Stimulated activated CD4-positive, alpha-beta T cell treated with anti-CD3 and anti-CD28 coated beads, Interleukin-2, amount 100 ng/mL, for 48 hours (primary cell): Measurements from ENCODE around the gene MORN5.
A peak's percentile ranks its signal among the peaks of the same experiment; 100 is the strongest.
"Not testable (repeated sequence)": the region's sequence is repeated elsewhere in the genome, so short reads cannot be mapped to it uniquely, and the experiment has no call there.

ENCODE experiments used
- DNase-seq, 2 donors: peaks; one replicate each; pipeline ENCODE4 v3.0.0-alpha.2; 2020

MORN5 gene

DNA sequence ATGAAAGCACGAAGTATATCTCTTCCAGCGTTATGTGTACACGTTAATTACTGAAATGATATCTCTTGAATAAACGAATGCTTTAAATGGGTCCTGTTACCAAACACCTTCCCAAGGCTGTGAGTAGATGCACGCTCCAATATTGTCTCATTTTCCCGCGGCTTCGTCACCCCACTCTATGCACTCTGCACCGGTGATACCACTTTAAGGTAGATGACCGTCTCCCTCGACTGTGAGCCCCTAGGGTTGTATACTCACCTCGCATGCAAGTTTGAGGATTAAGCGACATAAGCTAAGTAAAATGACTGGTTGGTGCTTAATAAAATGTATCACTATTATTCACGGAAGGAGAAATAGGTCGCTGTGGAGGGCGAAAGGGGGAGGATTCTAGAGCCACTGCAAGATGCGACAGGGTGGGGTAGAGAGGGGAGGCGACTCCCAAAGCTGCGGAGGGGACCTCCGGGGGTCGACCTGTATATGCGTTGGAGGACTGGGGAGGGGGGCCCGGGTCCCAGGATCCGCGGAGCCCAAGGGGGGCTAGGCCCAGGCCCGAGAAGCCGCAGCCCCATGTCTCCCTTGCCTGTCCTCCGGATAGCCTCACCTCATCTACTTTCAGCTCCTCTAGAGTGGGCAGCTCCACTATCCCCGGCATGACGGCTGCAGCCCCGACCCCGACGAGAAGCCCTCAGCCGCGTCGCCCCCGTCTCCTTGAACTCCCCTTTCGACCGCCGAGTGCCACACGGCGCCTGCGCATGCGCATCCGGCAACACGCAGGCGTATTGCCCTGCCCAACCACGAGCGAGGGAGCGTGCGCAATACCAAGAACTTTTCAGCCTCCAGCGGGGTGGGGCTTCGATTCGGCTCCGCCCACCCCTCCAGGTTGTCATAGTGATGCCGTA is at the start of gene MORN5, which contains the start of gene NDUFA8:
Gene MORN5, plus strand, starts transcription at position 883 of the 899 bp plus-strand sequence. CDS start 65 bp downstream, outside the sequence.
Gene NDUFA8, minus strand, starts transcription at position 754 of the 899 bp plus-strand sequence. Its CDS starts 102 bp downstream, at position 652.
- peak; percentile 94 to 95 for DNase-seq

DNA sequence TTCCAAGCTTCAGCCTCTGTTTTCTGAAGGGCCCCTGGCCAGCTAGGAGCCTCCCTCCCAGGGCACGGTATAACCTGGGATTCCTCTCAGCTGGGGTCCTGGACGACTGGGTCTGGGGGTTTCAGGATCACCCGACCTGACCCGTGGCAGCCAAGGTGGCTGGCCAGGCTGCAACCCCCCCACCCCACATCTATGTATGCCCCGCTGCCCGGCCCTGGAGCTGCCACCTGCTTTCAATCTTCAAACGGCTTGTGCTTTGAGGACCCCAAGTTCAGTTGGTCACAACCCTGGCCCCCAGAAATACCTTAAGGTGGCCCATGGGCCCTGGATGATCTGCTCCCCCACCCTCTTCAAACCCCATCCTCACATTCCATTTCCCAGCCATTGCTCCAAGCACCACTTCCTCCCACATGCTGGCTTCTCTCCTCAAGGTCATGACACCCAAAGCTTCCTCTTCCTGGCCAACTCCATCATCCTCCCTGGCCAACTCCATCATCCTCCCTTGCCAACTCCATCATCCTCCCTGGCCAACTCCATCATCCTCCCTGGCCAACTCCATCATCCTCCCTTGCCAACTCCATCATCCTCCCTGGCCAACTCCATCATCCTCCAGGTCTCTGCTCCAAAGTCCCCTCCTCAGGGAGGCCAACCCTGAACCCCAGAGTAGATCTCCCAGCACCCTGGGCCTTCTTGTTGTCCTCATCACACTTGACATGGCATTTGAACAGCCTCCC is 49.4 kb upstream of the MORN5 start:
- no peak for DNase-seq

DNA sequence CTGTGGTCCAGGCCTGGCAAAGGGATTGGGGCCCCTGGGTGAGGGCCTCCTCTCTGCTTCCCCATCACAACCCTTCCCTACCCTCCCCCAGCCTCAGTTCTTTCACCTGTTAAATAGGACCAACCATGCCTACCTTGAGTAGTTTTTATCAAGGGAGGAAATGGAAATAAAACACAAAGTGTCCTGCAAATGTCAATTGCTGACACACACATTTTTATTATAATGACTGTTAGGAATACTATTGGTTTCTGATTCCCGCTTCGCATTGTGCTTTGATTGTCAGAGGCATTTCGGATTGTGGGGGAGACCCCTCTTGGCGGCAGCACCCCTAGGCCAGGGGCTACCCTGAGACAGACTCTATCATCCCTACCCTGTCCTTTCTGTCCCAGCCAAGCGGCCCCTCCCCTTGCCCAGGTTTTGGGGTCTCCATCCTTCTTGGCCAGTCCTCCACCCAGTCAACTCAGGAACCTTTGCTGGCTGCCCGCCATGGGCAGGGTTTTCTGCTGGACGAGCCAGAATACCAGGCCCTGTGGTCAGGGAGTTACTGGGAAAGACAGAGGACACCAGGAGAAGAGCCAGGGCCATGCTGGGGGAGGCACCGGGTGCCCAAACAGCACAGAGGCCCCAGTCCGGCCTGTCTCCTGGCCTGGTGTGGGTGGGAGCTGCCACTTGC is 48.2 kb upstream of the MORN5 start:
- DNase-seq, result no peak

DNA sequence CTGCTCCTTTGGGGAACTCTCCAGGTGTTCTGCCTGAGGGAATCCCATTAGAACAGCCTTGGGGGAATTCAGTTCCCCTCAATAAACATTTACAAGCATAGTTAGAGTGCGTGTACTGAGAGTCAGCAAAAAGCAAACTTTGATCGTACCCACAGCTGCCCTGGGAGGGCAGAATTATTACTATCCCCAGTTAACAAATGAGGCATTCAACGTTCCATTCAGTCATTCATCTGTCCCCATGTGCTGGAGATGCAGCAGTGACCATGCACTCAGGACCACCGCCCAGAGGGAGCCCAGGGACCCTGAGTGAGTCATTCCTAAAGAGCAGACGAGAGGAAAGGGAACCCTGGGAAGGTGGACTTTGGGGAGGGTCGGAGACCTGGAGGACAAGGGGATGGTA is 47.5 kb upstream of the MORN5 start:
- no peak for DNase-seq

DNA sequence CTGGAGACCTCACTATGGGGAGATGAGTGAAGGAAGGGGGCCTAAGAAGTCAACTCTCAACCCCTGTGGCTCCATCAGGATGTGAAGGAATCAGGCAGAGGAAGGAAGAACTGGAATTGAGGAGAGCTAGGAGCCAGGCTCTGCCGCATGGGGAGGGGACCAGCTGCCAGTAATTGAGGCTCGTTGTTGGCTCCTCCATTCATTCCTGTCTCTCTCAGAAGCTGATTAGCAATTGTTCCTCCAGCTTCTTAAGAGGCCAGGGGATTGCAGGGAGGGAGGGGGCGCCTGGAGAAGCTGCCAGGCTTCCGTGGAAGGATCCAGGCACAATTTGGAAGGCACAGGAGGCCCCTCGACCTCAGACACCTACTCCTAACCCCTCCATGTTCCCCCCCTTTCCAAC is 46.1 kb upstream of the MORN5 start:
- DNase-seq, result no peak

DNA sequence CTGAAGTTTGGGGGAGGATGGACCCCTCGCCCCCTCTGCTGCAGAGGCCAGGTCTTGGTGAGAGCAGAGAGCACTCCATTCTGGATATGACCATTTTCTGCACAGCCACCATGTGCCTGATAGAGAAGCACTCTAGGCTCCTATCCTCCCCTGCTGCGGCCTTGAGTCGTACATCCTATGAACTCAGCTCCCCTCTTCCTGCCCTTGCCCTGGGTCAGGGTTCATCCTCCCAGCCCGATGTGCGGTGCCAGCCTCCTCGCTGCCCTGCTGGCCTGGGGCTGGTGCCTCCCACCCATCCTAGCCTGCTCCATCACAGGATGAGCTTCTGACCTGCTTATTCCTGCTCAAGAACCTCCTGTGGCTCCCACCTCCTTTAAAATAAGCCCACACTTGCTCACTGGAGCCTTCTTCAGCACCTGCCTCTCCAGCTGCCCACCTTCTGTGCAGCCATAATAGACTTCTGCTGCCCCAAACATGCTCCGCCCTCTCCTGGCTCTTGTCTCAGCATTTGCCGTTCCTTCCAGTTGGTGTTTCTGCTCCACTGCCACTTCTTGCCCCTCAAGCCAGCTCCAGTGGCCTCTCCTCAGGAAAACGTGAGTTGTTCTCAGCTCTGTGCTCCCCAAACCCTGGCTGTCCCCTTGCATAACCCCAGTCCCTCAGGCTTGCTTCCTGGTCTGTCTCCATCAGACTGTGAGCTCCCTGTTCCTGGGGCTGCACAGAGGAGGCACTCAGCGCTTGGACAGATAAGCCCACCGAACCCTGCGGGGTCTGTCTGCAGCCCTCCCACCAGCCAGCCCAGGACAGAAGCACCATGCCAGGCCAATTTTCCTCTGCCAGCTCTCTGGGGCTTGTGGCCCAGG is 44.3 kb upstream of the MORN5 start:
- no peak for DNase-seq

DNA sequence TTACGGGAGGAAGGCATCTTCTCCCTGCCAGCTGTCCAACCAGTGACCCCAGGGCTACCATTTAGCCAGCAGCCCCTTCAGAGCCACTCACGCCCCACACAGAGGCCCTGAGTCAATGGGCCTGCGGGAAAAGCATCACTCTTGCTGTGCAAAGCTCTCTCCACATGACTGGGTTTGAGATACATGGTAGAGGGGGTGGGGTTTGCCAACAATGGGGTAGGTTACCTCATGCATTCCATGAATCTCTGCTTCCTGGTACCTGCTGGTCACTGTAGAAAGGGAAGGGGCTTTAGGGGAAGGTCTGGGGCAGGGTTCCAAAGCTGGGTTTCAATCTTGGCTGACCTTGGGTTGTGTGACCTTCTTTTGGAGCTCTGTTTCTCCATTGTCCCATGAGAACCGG is 43.7 kb upstream of the MORN5 start:
- no peak for DNase-seq

DNA sequence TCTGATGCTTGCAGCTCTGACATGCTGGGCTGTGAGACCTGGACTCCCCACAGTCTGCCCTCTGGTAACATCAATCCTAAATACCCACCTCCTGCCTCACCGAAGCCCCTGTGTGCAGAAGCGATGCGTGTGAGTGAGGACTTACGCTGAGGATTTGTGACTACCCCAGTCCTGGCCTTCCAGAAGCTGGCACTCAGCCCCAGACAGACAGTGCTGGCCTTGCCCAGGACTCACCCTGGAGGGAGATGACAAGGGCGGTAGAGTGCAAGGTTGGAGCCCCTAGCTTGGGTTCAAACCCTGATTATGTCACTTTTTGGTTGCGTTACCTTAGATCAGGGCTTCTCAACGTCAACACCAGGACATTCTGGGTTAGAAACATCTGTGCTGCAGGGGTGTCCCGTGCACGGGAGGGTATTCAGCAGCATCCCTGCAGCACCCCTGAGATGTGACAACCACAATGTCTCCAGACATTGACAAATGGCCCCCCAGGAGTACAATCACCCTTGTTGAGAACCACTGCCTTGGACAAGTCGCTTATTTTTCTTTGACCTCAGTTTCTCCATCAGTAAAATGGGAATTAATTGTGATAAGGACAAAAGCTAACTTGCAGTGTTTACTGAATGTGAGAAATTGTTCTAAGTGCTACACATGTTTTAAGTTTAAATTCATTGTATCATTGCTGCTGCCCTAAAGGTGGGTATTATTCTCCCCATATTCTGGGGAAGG is 43.1 kb upstream of the MORN5 start:
- no peak for DNase-seq

DNA sequence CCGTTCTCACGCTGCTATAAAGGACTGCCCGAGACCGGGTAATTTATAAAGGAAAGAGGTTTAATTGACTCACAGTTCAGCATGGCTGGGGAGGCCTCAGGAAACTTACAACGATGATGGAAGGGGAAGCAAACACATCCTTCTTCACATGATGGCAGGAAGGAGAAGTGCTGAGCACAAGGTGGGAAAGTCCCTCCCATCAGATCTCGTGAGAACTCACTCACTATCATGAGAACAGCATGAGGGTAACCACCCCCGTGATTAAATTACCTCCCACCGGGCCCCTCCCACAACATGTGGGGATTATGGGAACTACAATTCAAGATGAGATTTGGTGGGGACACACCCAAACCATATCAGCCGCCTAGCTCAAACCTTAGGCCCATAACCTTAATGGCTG is 42.5 kb upstream of the MORN5 start:
- not testable (repeated sequence) for DNase-seq

DNA sequence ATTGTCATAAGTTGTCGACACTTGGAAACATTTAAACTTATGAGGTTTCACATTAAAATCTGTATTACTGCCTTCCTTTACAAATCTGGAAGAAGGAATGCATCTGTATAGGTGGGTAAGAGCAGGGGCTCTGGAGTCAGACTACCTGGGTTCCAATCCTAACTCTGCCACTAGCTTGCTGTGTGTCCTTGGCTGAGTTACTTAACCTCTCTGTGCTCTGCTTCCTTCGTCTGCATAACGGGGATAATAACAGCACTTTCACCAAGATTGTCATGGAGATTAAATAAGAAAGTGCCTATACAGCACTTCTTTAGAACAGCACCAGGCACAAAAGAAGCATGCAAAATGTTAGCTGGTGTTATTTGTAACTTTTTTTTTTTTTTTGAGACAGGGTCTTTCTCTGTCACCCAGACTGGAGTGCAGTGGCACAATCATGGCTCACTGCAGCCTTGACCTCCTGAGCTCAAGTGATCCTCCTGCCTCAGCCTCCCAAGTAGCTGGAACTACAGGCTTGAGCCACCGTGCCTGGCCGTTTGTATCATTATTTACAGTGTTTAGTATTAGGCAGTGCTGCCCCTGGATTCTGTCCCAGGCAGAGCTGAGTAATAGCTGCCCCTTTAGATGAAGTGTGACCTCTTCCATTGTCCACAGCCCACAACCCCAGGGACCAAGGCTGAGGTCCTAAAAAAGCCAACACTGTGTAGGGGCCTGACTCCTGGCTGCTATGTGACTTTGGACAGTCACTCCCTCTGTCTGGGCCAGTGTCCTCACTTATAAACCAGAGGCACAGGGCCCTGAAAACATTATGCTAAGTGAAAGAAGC is 41.2 kb upstream of the MORN5 start:
- DNase-seq, result no peak

DNA sequence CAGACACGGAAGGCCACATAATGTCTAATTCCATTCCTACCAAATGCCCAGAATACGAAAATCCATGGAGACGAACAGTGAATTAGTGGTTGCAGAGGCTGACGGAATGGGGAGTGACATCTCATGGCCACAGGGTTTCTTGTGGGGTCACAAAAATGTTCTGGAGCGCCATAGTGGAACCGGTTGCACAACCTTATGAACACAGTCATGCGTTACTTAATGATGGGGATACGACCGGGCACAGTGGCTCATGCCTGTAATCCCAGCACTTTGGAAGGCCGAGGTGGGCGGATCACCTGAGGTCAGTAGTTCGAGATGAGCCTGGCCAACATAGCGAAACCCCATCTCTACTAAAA is 40.6 kb upstream of the MORN5 start:
- DNase-seq, result no peak

DNA sequence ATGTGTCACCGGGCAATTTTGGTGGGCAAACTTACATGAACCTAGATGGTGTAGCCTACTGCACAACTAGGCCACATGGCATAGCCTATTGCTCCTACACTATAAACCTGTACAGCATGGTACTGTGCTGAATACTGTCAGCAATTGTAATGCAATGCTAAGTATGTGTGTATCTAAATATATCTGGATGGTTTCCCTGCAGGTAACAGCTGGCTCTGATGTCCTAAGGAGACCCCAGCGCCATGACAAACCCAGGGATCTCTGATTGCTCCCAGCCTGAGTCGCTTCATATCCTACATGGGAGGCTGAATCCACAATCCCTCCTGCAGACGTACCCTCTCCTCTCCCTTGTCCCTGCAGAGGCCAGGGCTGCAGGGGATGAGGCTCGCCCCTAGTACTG is 40.0 kb upstream of the MORN5 start:
- no peak for DNase-seq

DNA sequence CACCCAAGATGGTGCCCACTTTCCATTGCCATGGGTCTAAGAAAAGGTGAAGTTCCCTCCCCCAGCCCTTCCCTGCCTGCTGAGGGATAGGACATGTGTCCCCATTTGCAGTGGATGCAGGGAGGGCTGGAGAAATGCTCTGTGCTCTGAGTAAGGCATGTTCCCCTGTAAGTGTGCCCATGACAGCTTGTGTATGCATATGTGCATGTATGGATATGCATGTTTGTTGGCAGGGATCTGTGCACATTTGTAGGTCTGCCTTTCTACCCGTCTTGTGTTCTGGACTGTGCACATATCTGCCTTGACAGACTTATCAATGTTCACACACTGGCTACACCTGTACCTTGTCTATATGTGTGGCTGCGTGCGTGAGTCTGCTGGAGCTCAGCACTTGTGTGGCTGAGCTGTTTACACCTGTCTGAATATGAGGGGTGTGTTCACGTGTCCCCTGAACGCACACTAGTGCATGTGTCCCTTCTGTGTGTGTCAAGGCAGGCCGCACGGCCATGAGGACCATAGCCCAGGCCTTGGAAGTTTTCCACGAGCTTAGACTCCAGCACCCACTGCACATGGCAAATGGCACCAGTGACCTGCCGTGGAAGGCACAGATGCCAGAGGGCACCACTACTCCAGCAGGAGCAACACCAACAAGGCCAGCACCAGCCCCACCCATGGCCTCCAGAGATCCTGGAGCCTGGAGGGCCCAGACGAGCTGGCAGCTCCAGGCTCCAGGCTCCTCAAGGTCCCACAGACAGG is 39.2 kb upstream of the MORN5 start:
- DNase-seq, result no peak

DNA sequence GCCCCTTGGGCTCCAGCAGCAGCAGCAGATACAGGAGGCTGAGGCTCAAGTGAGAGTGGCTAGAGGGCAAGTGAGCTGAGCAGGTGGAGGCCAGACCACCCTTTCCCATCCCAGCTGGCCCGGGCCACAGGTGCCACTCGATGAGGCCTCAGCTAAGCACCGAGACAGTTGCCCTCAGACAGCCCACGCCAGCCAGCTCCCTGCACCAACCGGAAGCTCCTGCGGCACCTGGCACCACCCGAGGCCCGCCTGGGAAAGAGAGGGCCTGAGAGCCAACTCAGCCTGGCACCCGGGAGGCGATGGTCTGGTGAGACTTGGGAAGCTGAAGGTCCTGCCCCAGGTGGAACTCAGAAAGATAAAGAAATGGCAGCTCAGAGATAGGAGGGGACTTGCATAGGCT is 38.3 kb upstream of the MORN5 start:
- no peak for DNase-seq

DNA sequence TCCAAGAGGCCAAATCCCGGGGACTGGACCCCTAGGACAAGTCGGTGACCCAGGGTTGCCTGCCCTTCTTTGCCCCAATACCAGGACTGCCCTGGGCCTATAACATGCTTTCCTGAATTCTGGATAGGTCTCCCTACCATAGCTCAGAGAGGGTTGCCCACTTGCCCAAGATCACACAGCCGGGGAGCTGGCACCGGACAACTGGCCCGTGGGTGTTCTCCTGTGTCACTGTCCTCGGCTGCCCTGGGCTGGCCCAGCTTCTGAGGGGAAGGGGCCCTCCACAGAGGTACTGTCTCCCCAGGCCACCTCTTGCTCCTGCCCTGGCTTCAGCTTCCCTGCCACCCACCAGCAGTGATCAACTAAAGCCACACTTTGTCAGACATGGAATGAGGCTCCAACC is 37.8 kb upstream of the MORN5 start:
- DNase-seq, result no peak

DNA sequence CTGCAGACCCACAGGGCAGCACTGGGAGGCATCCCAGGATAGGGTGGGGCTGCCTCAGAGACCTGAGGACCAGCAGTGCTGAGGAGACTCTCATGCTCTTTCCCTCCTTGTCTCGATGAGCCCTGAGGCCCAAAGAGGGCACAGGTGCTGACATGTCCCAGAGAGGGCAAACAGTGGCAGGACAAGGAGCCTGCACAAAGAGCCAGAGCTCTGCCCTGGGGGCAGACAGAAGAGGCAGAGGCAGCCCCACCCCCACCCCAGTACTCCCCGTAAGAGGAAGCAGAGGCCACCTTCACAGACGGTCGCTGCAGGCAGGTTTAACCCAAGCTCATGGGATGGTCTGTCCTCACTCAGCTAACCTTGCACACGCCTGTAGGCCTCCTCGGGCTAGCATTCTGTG is 37.2 kb upstream of the MORN5 start:
- no peak for DNase-seq

DNA sequence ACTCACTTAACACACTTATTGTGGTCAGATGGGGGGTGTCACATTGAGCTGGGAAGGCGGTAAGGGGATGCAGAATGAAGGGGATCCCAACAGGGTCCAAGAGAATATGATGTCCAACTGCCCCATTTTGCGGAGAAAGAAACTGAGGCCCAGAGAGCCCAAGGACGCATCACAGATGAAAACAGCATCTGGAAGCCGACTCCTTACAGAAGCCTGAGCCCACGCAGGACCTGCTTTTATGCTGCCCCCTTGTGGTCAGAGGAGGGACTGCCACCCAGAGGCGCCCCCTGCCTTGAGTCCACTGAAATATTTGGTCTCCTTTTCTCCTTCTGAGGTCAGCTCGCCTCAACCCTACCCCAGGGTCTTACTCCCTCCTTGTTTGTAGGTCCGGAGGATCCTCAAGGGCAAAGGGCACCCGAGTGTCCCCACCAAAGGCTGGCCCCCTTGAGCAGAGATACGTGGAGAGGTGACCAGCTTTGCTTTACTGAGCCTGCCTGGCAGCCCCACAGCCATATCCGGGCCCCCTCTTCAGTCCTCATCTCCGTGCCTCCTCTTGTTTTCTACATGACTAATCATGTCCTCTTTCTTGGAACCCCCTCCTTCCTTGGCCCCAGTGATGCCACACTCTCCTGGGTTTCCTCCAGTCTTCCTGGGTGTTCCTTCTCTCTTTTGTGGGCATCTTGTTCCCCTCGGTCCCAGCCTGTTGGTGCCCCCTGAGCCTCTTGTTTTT is 36.6 kb upstream of the MORN5 start:
- DNase-seq, result peak; percentile 70 to 79

DNA sequence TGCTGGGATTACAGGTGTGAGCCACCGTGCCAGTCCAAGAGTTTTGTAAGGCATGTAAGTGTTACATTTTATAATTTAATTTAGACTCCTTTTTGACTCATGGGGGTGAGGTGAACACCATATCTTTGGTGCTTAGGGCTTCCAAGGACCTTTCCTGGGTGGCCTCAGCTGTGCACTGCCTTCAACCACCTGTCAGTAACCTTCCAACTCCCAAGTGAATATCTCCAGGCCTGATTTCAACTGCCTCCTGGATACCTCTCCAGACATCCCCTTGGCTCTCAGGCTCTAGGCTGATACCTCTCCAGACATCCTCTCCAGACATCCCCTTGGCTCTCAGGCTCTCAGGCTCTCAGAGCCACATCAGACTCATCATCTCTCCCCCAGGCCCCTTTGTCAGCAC is 35.7 kb upstream of the MORN5 start:
- no peak for DNase-seq

DNA sequence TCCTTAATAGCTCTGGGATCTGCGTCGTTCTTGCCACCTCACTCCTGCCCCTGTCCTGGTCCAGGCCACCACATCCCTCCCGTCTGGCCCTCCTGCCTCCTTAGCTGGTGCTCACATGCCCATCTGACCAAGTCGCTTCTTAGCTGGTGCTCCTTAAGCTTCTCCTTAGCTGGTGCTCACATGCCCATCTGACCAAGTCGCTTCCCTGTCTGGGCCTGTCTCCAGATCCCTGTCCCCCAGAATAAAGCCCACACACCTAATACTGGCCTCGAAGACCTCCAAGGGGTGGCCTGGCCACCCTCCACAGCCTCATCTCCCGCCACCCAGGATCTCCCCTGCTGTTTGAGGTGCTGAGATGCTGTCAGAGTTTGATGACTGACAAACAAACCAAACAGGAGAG is 35.2 kb upstream of the MORN5 start:
- no peak for DNase-seq

DNA sequence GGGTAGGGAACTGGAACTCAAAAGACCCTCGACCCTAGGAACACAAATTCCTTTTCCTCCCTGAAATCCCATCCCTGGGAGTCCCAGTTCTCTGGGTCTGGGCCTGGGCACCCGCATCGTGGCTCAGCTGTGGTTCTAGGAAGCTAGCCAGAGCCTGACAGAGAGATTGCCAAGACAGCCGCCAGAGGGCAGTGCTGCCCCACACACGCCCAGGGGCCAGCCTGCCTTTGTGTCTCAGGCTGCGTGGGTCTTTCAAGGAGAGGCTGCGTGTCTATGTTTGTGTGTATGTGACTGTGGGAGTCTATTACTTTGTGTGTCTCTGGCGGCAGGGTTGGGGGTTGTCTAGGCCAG is 34.6 kb upstream of the MORN5 start:
- peak; percentile 76 to 82 for DNase-seq
